Measurements from ENCODE around the gene LIN9. TPM values are rescaled to one million over a fixed set of nuclear protein-coding genes. Genes with fewer than 3 reads are reported as not detected.

Gene LIN9
- 1.7 and 2.3 TPM in 2 replicates for polyA plus RNA-seq

GRCh38 chr1:226308723-226309397, at the start of gene LIN9:
TSS of gene LIN9 (minus strand) at chr1:226309164. CDS start at chr1:226309139, 25 bp downstream.

GRCh38 chr1:226223157-226223785, 85.7 kb downstream of the LIN9 start, which contains the start of gene MIXL1:
TSS of gene MIXL1 (plus strand) at chr1:226223664. CDS start at chr1:226223682, 18 bp downstream.

GRCh38 chr1:226186124-226187018, 122.6 kb downstream of the LIN9 start, which contains the start of gene ACBD3:
TSS of gene ACBD3 (minus strand) at chr1:226186741. CDS start at chr1:226186675, 66 bp downstream.

Other genes starting within 250 kb of the LIN9 start
- 139 and 152 TPM in 2 replicates for gene H3-3A, start 246.4 kb downstream of the LIN9 start, polyA plus RNA-seq
- gene ACBD3, start 122.4 kb downstream of the LIN9 start, polyA plus RNA-seq = 24.0 and 29.6 TPM in 2 replicates
- not detected in 2 replicates for gene MIXL1, start 85.5 kb downstream of the LIN9 start, polyA plus RNA-seq
- 208 and 287 TPM in 2 replicates for gene PARP1, start 98.9 kb upstream of the LIN9 start, polyA plus RNA-seq
- gene STUM, start 239.6 kb upstream of the LIN9 start, polyA plus RNA-seq = 0.35 and 1.1 TPM in 2 replicates